Osteocyte (in vitro differentiated cells): Measurements from ENCODE around the gene KIF18B. TPM values are rescaled to one million over a fixed set of nuclear protein-coding genes. Genes with fewer than 3 reads are reported as not detected.

Source experiments
- DNase-seq: peaks from one replicate; pipeline ENCODE4 v3.0.0; 2021; ENCODE audit warnings: mixed read lengths; ENCODE audit not compliant: unreplicated experiment; ENCODE audit errors: extremely low spot score
- H3K27ac Mint-ChIP-seq: one replicate; pipeline ENCODE4 v1.8.0; 2021; ENCODE audit warnings: mild to moderate bottlenecking, mixed read lengths; ENCODE audit not compliant: unreplicated experiment
- H3K27me3 Mint-ChIP-seq: one replicate; pipeline ENCODE4 v1.8.0; 2021; ENCODE audit warnings: mixed read lengths; ENCODE audit not compliant: unreplicated experiment
- H3K36me3 Mint-ChIP-seq: one replicate; pipeline ENCODE4 v1.8.0; 2021; ENCODE audit warnings: mixed read lengths; ENCODE audit not compliant: unreplicated experiment
- H3K4me1 Mint-ChIP-seq: one replicate; pipeline ENCODE4 v1.8.0; 2021; ENCODE audit warnings: mixed read lengths; ENCODE audit not compliant: unreplicated experiment
- H3K4me3 Mint-ChIP-seq: one replicate; pipeline ENCODE4 v1.8.0; 2021; ENCODE audit warnings: mild to moderate bottlenecking, moderate library complexity, mixed read lengths; ENCODE audit not compliant: unreplicated experiment
- H3K9me3 Mint-ChIP-seq: one replicate; pipeline ENCODE4 v1.8.0; 2021; ENCODE audit warnings: mixed read lengths; ENCODE audit not compliant: unreplicated experiment
- CTCF ChIP-seq: fragments of 200-600 bp; sonication (generic); IDR thresholded peaks from 2 replicates; pipeline ENCODE4 v1.5.0; 2021; ENCODE audit warnings: antibody characterized with exemption, mild to moderate bottlenecking, moderate library complexity
- total RNA-seq: library from RNA; stranded (reverse); gene quantifications from 2 replicates; pipeline ENCODE4 v1.2.1, GENCODE V29; 2021

KIF18B gene
- total RNA-seq, 1 donor from 2014 or later, result 6.9 TPM

- Mint-ChIP-seq H3K4me3 (no peak overlapping the region), H3K36me3 (peaks cover 8% of the 10 kb centered on the region), H3K27me3 (no peaks in the 10 kb centered on the region), H3K4me1 (no peaks in the 10 kb centered on the region), H3K9me3 (no peaks in the 10 kb centered on the region), H3K27ac (no peak overlapping the region)
- DNase-seq, result no peak
- no peak for TF ChIP-seq CTCF
Measured at GRCh38 chr17:44930667-44931066, 16.9 kb downstream of the KIF18B start.

- Mint-ChIP-seq H3K4me3 (no peak overlapping the region), H3K36me3 (peaks cover 4% of the 10 kb centered on the region), H3K27ac (no peak overlapping the region), H3K27me3 (no peaks in the 10 kb centered on the region), H3K4me1 (no peaks in the 10 kb centered on the region), H3K9me3 (no peaks in the 10 kb centered on the region)
- TF ChIP-seq CTCF, result no peak
- DNase-seq, result no peak
Measured at GRCh38 chr17:44928950-44929720, 18.4 kb downstream of the KIF18B start.

GRCh38 chr17:44928136-44928535, 19.4 kb downstream of the KIF18B start:
- no peak for TF ChIP-seq CTCF
- no peaks in the 10 kb centered on the region for H3K4me1 Mint-ChIP-seq
- H3K9me3 Mint-ChIP-seq, result no peaks in the 10 kb centered on the region
- no peaks in the 10 kb centered on the region for H3K27me3 Mint-ChIP-seq
- no peak for DNase-seq
- peaks cover 4% of the 10 kb centered on the region for H3K36me3 Mint-ChIP-seq
- no peak overlapping the region for H3K4me3 Mint-ChIP-seq
- no peak overlapping the region for H3K27ac Mint-ChIP-seq

GRCh38 chr17:44927696-44928095, 19.9 kb downstream of the KIF18B start:
- no peaks in the 10 kb centered on the region for H3K27me3 Mint-ChIP-seq
- H3K27ac Mint-ChIP-seq, result no peak overlapping the region
- TF ChIP-seq CTCF, result no peak
- H3K4me1 Mint-ChIP-seq, result no peaks in the 10 kb centered on the region
- peaks cover 4% of the 10 kb centered on the region for H3K36me3 Mint-ChIP-seq
- no peak for DNase-seq
- no peaks in the 10 kb centered on the region for H3K9me3 Mint-ChIP-seq
- H3K4me3 Mint-ChIP-seq, result no peak overlapping the region

GRCh38 chr17:44926821-44927525, 20.6 kb downstream of the KIF18B start:
- no peak overlapping the region for H3K4me3 Mint-ChIP-seq
- TF ChIP-seq CTCF, result no peak

More at GRCh38 chr17:44926821-44927525, 20.6 kb downstream of the KIF18B start:
- Mint-ChIP-seq H3K4me1 (no peaks in the 10 kb centered on the region), H3K9me3 (no peaks in the 10 kb centered on the region), H3K27me3 (no peaks in the 10 kb centered on the region), H3K27ac (no peak overlapping the region), H3K36me3 (peaks cover 4% of the 10 kb centered on the region)
- no peak for DNase-seq
